OCI-LY1 (cell line): ENCODE results near the gene CYB5RL.

Source experiments
- H2AFZ ChIP-seq: fragments of 200-600 bp; sonication (generic), shearing (Covaris generic); 2 replicates; pipeline ENCODE4 v1.6.0; 2014; ENCODE audit warnings: antibody characterized with exemption, mild to moderate bottlenecking, low read length
- H3F3A ChIP-seq: fragments of 200-600 bp; sonication (generic), shearing (Covaris generic); 2 replicates; pipeline ENCODE4 v1.6.0; 2014; ENCODE audit warnings: mild to moderate bottlenecking, antibody characterized with exemption, low read length, moderate library complexity; ENCODE audit not compliant: insufficient read depth
- H3K27ac ChIP-seq: fragments of 200-600 bp; sonication (generic); 2 replicates; pipeline ENCODE4 v1.5.1; 2014; ENCODE audit warnings: low read length, mixed run types, mild to moderate bottlenecking, low read depth; ENCODE audit not compliant: poor library complexity, severe bottlenecking
- H3K27me3 ChIP-seq: fragments of 200-600 bp; sonication (generic); 2 replicates; pipeline ENCODE4 v1.6.0; 2014; ENCODE audit warnings: antibody characterized with exemption, mild to moderate bottlenecking, low read length, moderate library complexity; ENCODE audit not compliant: insufficient read depth
- H3K36me3 ChIP-seq: fragments of 200-600 bp; sonication (generic); 2 replicates; pipeline ENCODE4 v1.6.1; 2014; ENCODE audit warnings: mild to moderate bottlenecking, antibody characterized with exemption, low read length, moderate library complexity, mixed read lengths; ENCODE audit not compliant: insufficient read depth
- H3K4me1 ChIP-seq: fragments of 200-600 bp; sonication (generic); 2 replicates; pipeline ENCODE4 v1.5.1; 2014; ENCODE audit warnings: mild to moderate bottlenecking, low read length, moderate library complexity; ENCODE audit not compliant: insufficient read depth, severe bottlenecking
- H3K4me2 ChIP-seq: fragments of 200-600 bp; sonication (generic), shearing (Covaris generic); 2 replicates; pipeline ENCODE4 v1.6.1; 2014; ENCODE audit warnings: low read length
- H3K4me3 ChIP-seq: fragments of 200-600 bp; sonication (generic); 2 replicates; pipeline ENCODE4 v1.5.1; 2014; ENCODE audit warnings: low read length, low read depth, mild to moderate bottlenecking, mixed read lengths; ENCODE audit not compliant: poor library complexity, severe bottlenecking
- H3K79me2 ChIP-seq: fragments of 200-600 bp; shearing (Covaris generic); 2 replicates; pipeline ENCODE4 v1.6.1; 2016; ENCODE audit warnings: mixed run types, low read length, mixed read lengths; ENCODE audit not compliant: insufficient read depth
- H3K9ac ChIP-seq: fragments of 200-600 bp; sonication (generic), shearing (Covaris generic); 2 replicates; pipeline ENCODE4 v1.6.1; 2014; ENCODE audit warnings: mild to moderate bottlenecking, low read length, mixed read lengths
- H3K9me2 ChIP-seq: fragments of 200-600 bp; sonication (generic), shearing (Covaris generic); 2 replicates; pipeline ENCODE4 v1.6.1; 2014; ENCODE audit warnings: low read depth, mild to moderate bottlenecking, low read length, mixed read lengths
- H3K9me3 ChIP-seq: fragments of 200-600 bp; shearing (Covaris generic); 2 replicates; pipeline ENCODE4 v1.6.1; 2014; ENCODE audit warnings: low read length, mixed read lengths
- H4K20me1 ChIP-seq: fragments of 200-600 bp; sonication (generic), shearing (Covaris generic); 2 replicates; pipeline ENCODE4 v1.6.0; 2016; ENCODE audit warnings: mild to moderate bottlenecking, low read length; ENCODE audit not compliant: insufficient read depth
- CTCF ChIP-seq: fragments of 200-600 bp; sonication (generic), shearing (Covaris generic); IDR thresholded peaks from 2 replicates; pipeline ENCODE4 v1.5.1; 2017; ENCODE audit warnings: mild to moderate bottlenecking, antibody characterized with exemption, low read length, moderate library complexity, mixed read lengths
- EZH2 ChIP-seq: fragments of 200-600 bp; sonication (generic), shearing (Covaris generic); IDR thresholded peaks from 2 replicates; pipeline ENCODE4 v1.8.0; 2017; ENCODE audit warnings: borderline replicate concordance, mixed run types, mild to moderate bottlenecking, antibody characterized with exemption, low read length, moderate library complexity, mixed read lengths

The CYB5RL gene

GRCh38 chr1:54161495-54162168 is 38.2 kb downstream of the CYB5RL start:
- Histone ChIP-seq H4K20me1 (no peaks in the 10 kb centered on the region), H3K79me2 (no peaks in the 10 kb centered on the region), H3K36me3 (no peaks in the 10 kb centered on the region), H3F3A (no peaks in the 10 kb centered on the region), H3K27ac (no peak overlapping the region), H3K9ac (no peak overlapping the region), H3K4me2 (no peak overlapping the region), H3K27me3 (no peaks in the 10 kb centered on the region), H3K4me3 (no peak overlapping the region), H3K9me3 (no peaks in the 10 kb centered on the region), H3K4me1 (no peaks in the 10 kb centered on the region), H3K9me2 (no peaks in the 10 kb centered on the region), H2AFZ (no peak overlapping the region)
- TF ChIP-seq CTCF = no peak
- no peak for TF ChIP-seq EZH2

GRCh38 chr1:54160351-54160750 is 39.5 kb downstream of the CYB5RL start:
- Histone ChIP-seq H3K4me2 (no peak overlapping the region), H3K9me2 (no peaks in the 10 kb centered on the region), H3K36me3 (no peaks in the 10 kb centered on the region), H3K4me3 (no peak overlapping the region), H3K9me3 (no peaks in the 10 kb centered on the region), H4K20me1 (no peaks in the 10 kb centered on the region), H3K27me3 (no peaks in the 10 kb centered on the region), H3K9ac (no peak overlapping the region), H3K27ac (no peak overlapping the region), H2AFZ (no peak overlapping the region), H3K79me2 (no peaks in the 10 kb centered on the region), H3K4me1 (no peaks in the 10 kb centered on the region), H3F3A (no peaks in the 10 kb centered on the region)
- no peak for TF ChIP-seq EZH2
- TF ChIP-seq CTCF = no peak

- H3K4me1 ChIP-seq = no peaks in the 10 kb centered on the region
- H3K27ac ChIP-seq = no peak overlapping the region
- H3K9me3 ChIP-seq = no peaks in the 10 kb centered on the region
- no peaks in the 10 kb centered on the region for H3K27me3 ChIP-seq
- H3K9me2 ChIP-seq = no peaks in the 10 kb centered on the region
- no peaks in the 10 kb centered on the region for H3K79me2 ChIP-seq
- no peak overlapping the region for H3K4me3 ChIP-seq
- no peak overlapping the region for H3K4me2 ChIP-seq
- H2AFZ ChIP-seq = no peak overlapping the region
- no peaks in the 10 kb centered on the region for H3F3A ChIP-seq
- TF ChIP-seq CTCF (no peak), EZH2 (no peak)
- H3K36me3 ChIP-seq = no peaks in the 10 kb centered on the region
- H4K20me1 ChIP-seq = no peaks in the 10 kb centered on the region
- H3K9ac ChIP-seq = no peak overlapping the region
Observed at GRCh38 chr1:54159733-54160316, 40.0 kb downstream of the CYB5RL start.
